ENCODE data around the gene PHACTR1. TPM values are rescaled to one million over a fixed set of nuclear protein-coding genes. Genes with fewer than 3 reads are reported as not detected.
A peak's percentile ranks its signal among the peaks of the same experiment; 100 is the strongest.

Gene PHACTR1
- polyA plus RNA-seq, 3 donors, result 6.1 to 26.9 (median 7.6) TPM

GRCh38 chr6:12911427-12911826, 194.9 kb downstream of the PHACTR1 start:
- H3K36me3 Mint-ChIP-seq, result no peaks in the 10 kb centered on the region
- intact Hi-C loops (cut with micrococcal nuclease), result loop anchor here (10.0 kb wide), 2 partner anchors 413 to 423 kb away; partner anchors contain the start of gene TBC1D7 (in 1 of the 2)
- no peak overlapping the region for H3K4me3 Mint-ChIP-seq
- peaks cover 19% of the 10 kb centered on the region for H3K4me1 Mint-ChIP-seq
- DNase-seq, result peak in 2 of 3 donors; percentile 9 to 34
- no peaks in the 10 kb centered on the region for H3K79me2 ChIP-seq (ENCODE audit: insufficient read depth, low read length)
- no peaks in the 10 kb centered on the region for H4K20me1 ChIP-seq (ENCODE audit: insufficient read depth, low read length)
- no peak overlapping the region for H3K4me3 ChIP-seq (replicated peaks in 1 of 3; ENCODE audit: low read depth in 2 of 3, low read length in 3 of 3)
- H3K4me1 ChIP-seq (ENCODE audit: control insufficient read depth in 1 of 2, insufficient read depth in 2 of 2, low read length in 2 of 2), result peaks cover 11 to 16% of the 10 kb centered on the region in 2 donors
- no peaks in the 10 kb centered on the region for H3K27me3 ChIP-seq (ENCODE audit: control insufficient read depth in 2 of 2, insufficient read depth in 2 of 2, low read length in 2 of 2)
- H3K27me3 Mint-ChIP-seq (ENCODE audit: low read depth in 3 of 3), result peaks cover 0 to 3% (median 0%) of the 10 kb centered on the region in 3 donors
- H3K9me3 ChIP-seq (replicated peaks in 1 of 2; ENCODE audit: control insufficient read depth in 1 of 2, insufficient read depth in 1 of 2, low read length in 2 of 2), result no peaks in the 10 kb centered on the region
- H3K27ac Mint-ChIP-seq, result no peak overlapping the region
- no peak overlapping the region for H3K27ac ChIP-seq (ENCODE audit: low read depth in 1 of 2, low read length in 2 of 2)
- H3K9me3 Mint-ChIP-seq, result no peaks in the 10 kb centered on the region
- H2AFZ ChIP-seq (ENCODE audit: insufficient read depth, low read depth, low read length, poor library complexity, severe bottlenecking), result no peak overlapping the region
- no peak overlapping the region for H3K4me2 ChIP-seq (replicated peaks; ENCODE audit: extremely low read depth, low read length, poor library complexity, severe bottlenecking)
- H3K36me3 ChIP-seq (replicated peaks in 1 of 2; ENCODE audit: control insufficient read depth in 1 of 2, insufficient read depth in 2 of 2, low read length in 2 of 2), result no peaks in the 10 kb centered on the region
- no peak overlapping the region for H3K9ac ChIP-seq (ENCODE audit: insufficient read depth, low read length, poor library complexity, severe bottlenecking)
- no CpG with 5 or more reads among the region's 2 CpGs for WGBS (ENCODE audit: insufficient coverage)
- TF ChIP-seq, protein P1, sequence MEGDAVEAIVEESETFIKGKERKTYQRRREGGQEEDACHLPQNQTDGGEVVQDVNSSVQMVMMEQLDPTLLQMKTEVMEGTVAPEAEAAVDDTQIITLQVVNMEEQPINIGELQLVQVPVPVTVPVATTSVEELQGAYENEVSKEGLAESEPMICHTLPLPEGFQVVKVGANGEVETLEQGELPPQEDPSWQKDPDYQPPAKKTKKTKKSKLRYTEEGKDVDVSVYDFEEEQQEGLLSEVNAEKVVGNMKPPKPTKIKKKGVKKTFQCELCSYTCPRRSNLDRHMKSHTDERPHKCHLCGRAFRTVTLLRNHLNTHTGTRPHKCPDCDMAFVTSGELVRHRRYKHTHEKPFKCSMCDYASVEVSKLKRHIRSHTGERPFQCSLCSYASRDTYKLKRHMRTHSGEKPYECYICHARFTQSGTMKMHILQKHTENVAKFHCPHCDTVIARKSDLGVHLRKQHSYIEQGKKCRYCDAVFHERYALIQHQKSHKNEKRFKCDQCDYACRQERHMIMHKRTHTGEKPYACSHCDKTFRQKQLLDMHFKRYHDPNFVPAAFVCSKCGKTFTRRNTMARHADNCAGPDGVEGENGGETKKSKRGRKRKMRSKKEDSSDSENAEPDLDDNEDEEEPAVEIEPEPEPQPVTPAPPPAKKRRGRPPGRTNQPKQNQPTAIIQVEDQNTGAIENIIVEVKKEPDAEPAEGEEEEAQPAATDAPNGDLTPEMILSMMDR (IDR thresholded peaks at IDR 0.05), result peak; percentile 54

DNA sequence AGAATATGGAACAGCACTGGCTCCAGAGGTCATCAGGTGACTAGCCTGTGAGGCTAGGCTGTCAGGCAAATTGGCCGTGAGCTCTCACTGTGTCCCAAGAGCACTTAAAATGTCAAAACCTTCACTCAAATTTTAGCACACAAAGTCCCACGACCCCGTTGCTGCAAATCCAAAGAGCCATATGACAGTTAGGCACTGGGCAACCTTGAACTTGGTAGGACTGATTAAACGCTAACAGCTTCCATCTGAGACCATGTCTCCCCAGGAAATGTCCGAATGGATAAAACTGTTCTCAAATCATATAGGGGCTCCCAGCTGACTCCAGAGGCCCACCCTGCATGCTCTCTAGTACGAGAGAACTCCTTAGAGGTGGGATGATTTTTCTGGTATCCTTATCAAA, 196.6 kb downstream of the PHACTR1 start:
- H3K9me3 ChIP-seq (replicated peaks in 1 of 2; ENCODE audit: control insufficient read depth in 1 of 2, insufficient read depth in 1 of 2, low read length in 2 of 2), result no peaks in the 10 kb centered on the region
- 90% methylated on average over 2 of the region's 6 CpGs for WGBS (ENCODE audit: insufficient coverage)
- intact Hi-C loops (cut with micrococcal nuclease), result loop anchor here (10.0 kb wide), 2 partner anchors 412 to 422 kb away; partner anchors contain the start of gene TBC1D7 (in 1 of the 2)
- H2AFZ ChIP-seq (ENCODE audit: insufficient read depth, low read depth, low read length, poor library complexity, severe bottlenecking), result no peak overlapping the region
- no peak for DNase-seq
- TF ChIP-seq, protein P1 (IDR thresholded peaks at IDR 0.05), result no peak
- Mint-ChIP-seq H3K4me3 (no peak overlapping the region), H3K4me1 (peaks cover 9% of the 10 kb centered on the region), H3K27me3 (ENCODE audit: low read depth in 3 of 3) (peaks cover 0 to 3% (median 0%) of the 10 kb centered on the region in 3 donors), H3K36me3 (no peaks in the 10 kb centered on the region), H3K9me3 (no peaks in the 10 kb centered on the region), H3K27ac (no peak overlapping the region)
- no peak overlapping the region for H3K27ac ChIP-seq (ENCODE audit: low read depth in 1 of 2, low read length in 2 of 2)
- H3K4me3 ChIP-seq (replicated peaks in 1 of 3; ENCODE audit: low read depth in 2 of 3, low read length in 3 of 3), result no peak overlapping the region
- no peaks in the 10 kb centered on the region for H3K27me3 ChIP-seq (ENCODE audit: control insufficient read depth in 2 of 2, insufficient read depth in 2 of 2, low read length in 2 of 2)
- no peak overlapping the region for H3K9ac ChIP-seq (ENCODE audit: insufficient read depth, low read length, poor library complexity, severe bottlenecking)
- no peaks in the 10 kb centered on the region for H3K79me2 ChIP-seq (ENCODE audit: insufficient read depth, low read length)
- no peaks in the 10 kb centered on the region for H4K20me1 ChIP-seq (ENCODE audit: insufficient read depth, low read length)
- H3K36me3 ChIP-seq (replicated peaks in 1 of 2; ENCODE audit: control insufficient read depth in 1 of 2, insufficient read depth in 2 of 2, low read length in 2 of 2), result no peaks in the 10 kb centered on the region
- H3K4me1 ChIP-seq (ENCODE audit: control insufficient read depth in 1 of 2, insufficient read depth in 2 of 2, low read length in 2 of 2), result peaks cover 7 to 10% of the 10 kb centered on the region in 2 donors
- H3K4me2 ChIP-seq (replicated peaks; ENCODE audit: extremely low read depth, low read length, poor library complexity, severe bottlenecking), result no peak overlapping the region

Data from CD14-positive monocyte (primary cell).